Adrenal gland (tissue), 12 donors: Measurements from ENCODE around the gene EIF2AK3. TPM values are rescaled to one million over a fixed set of nuclear protein-coding genes. Genes with fewer than 3 reads are reported as not detected.

Source experiments
- DNase-seq, 7 donors: peaks; one replicate each; pipeline ENCODE4 v3.0.0-alpha.2; 2019 to 2020
- H3K27ac ChIP-seq, 5 donors: fragments of 200-600 bp; sonication (generic) in 4 of 5; 1 replicate in 3 of 5; 2 replicates in 2 of 5; pipeline versions ENCODE4 v1.5.1 to v1.8.0; 2016 to 2020; ENCODE audit warnings: mild to moderate bottlenecking in 1 of 5
- H3K27me3 ChIP-seq: fragments of 200-600 bp; 2 replicates; pipeline ENCODE4 v1.8.0; 2021
- H3K36me3 ChIP-seq, 2 donors: fragments of 200-600 bp; replicated peaks in 1 of 2; 1 replicate in 1 of 2; 2 replicates in 1 of 2; pipeline versions ENCODE4 v1.5.1 to v1.8.0; 2018 to 2022
- H3K4me1 ChIP-seq, 2 donors: fragments of 200-600 bp; replicated peaks in 1 of 2; 1 replicate in 1 of 2; 2 replicates in 1 of 2; pipeline versions ENCODE4 v1.5.1 to v1.8.0; 2018 to 2021
- H3K4me3 ChIP-seq, 4 donors: fragments of 200-600 bp; sonication (generic) in 3 of 4; one replicate each; pipeline ENCODE4 v1.5.1; 2016 to 2018
- H3K9me3 ChIP-seq, 3 donors: fragments of 200-600 bp; sonication (generic) in 1 of 3; replicated peaks in 1 of 3; 1 replicate in 2 of 3; 2 replicates in 1 of 3; pipeline versions ENCODE4 v1.5.1 to v1.8.0; 2016 to 2021
- CTCF ChIP-seq, 6 experiments: fragments of 450-650 bp in 4 of 6; fragments of 200-600 bp in 2 of 6; sonication (generic) in 1 of 6; IDR thresholded peaks; 1 replicate in 5 of 6; 2 replicates in 1 of 6; pipeline versions ENCODE4 v1.5.1 to v1.8.0; 2016 to 2021; ENCODE audit warnings: antibody characterized with exemption in 6 of 6, mild to moderate bottlenecking in 2 of 6, moderate library complexity in 1 of 6
- POLR2A ChIP-seq, 2 donors: fragments of 450-650 bp; IDR thresholded peaks; one replicate each; pipeline ENCODE4 v1.6.1; 2017; ENCODE audit warnings: antibody characterized with exemption in 2 of 2, mild to moderate bottlenecking in 2 of 2, moderate library complexity in 1 of 2
- WGBS, 4 donors: extraction: QIAGEN DNeasy Blood & Tissue Kit in 2 of 4; methylation state at CpG; one replicate each; pipeline versions ENCODE4 v1.1.5 to v1.1.7; 2013 to 2017; 5-methylcytosine and 5-hydroxymethylcytosine counted together
- intact Hi-C, 2 donors: fragments of 100-400 bp; cut with DNase I; formaldehyde crosslinking; loops; one replicate each; pipeline versions ENCODE4 v1.14.1 to v1.15.0; 2022 to 2023
- polyA plus RNA-seq, 3 donors: library from polyadenylated mRNA; stranded (reverse); fragments of 200-250 nt in 2 of 3; fragments of 350-450 nt in 1 of 3; fragmentation: Illumina TruSeq in 1 of 3; extraction: RNeasy Lipid Tissue Mini Kit (QIAGEN cat#74804) in 1 of 3; gene quantifications; one replicate each; pipeline ENCODE4 v1.2.3, GENCODE V29; 2013 to 2014
- total RNA-seq, 9 donors: library from RNA; depleted of rRNA in 4 of 9; stranded (reverse); fragments of >200 nt in 4 of 9; fragments of 120-200 nt in 1 of 9; fragmentation: NEBNext Ultra II Directional in 1 of 9; extraction: Animal tissue kit (Norgen Biotek cat#: 25700) in 1 of 9; gene quantifications; one replicate each; pipeline versions ENCODE4 v1.1.0 to v1.2.4, GENCODE V29; 2013 to 2023
- donor health status: healthy with polysubstance abuse.
- donor health status: Bipolar disorder and iron deficiency.
- donor health status: DM: yes; HTN: yes; CAD: no.
- donor health status: DM: no; HTN: no; CAD: no.
- donor health status: DM: no; HTN: no; CAD: no.
- donor health status: DM: yes; HTN: yes; CAD: no.

The EIF2AK3 gene
- total and polyA plus RNA-seq, 12 donors, result 3.6 to 89.6 (median 21.3) TPM

DNA sequence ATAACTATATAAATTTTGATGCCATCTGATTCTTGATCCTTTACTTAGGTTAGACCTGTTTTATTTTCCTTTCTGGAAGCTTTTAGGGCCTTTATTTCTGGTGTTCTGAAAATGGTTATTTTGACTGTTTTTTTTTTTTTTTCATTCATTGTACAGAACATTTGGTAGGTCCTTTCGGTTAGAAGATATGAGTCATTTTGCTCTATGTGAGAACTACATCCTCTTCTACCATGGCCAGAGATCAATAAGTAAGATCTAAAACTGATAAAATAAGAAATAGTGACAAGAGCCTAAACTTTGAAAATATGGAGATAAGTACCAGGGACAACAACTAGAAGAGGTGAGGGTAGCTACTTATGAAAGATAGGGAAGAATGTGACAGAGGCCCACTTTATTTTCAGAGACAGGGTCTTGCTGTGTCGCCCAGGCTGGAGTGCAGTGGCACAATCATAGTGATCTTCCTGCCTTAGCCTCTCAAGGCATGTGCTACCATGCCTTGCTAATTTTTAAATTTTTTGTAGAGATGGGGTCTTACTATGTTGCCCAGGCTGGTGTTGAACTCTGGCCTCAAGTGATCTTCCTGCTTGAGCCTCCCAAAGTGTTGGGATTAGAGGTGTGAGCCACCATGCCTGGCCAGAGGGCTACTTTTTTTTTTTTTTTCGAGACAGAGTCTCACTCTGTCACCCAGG is 66.5 kb downstream of the EIF2AK3 start:
- no peaks in the 10 kb centered on the region for H3K27me3 ChIP-seq
- no peaks in the 10 kb centered on the region for H3K4me1 ChIP-seq
- intact Hi-C loops, result no loop called here
- H3K9me3 ChIP-seq, result no peaks in the 10 kb centered on the region
- H3K4me3 ChIP-seq, result no peak overlapping the region
- H3K27ac ChIP-seq, result no peak overlapping the region
- TF ChIP-seq CTCF (IDR thresholded peaks at IDR 0.05) (no peak), POLR2A (IDR thresholded peaks at IDR 0.05) (no peak)
- WGBS, 4 donors, result 87 to 98% (median 92%) methylated on average over 3 of the region's 3 CpGs
- peaks cover 0 to 42% of the 10 kb centered on the region in 2 donors for H3K36me3 ChIP-seq
- DNase-seq, result no peak

GRCh38 chr2:88557290-88557689 is 70.0 kb downstream of the EIF2AK3 start:
- peaks cover 0 to 43% of the 10 kb centered on the region in 2 donors for H3K36me3 ChIP-seq
- H3K27me3 ChIP-seq, result no peaks in the 10 kb centered on the region
- H3K4me1 ChIP-seq, result no peaks in the 10 kb centered on the region
- no peak for TF ChIP-seq CTCF (IDR thresholded peaks at IDR 0.05)
- TF ChIP-seq POLR2A (IDR thresholded peaks at IDR 0.05), result no peak
- H3K4me3 ChIP-seq, result no peak overlapping the region
- intact Hi-C loops, result no loop called here
- no peaks in the 10 kb centered on the region for H3K9me3 ChIP-seq
- DNase-seq, result no peak
- no peak overlapping the region for H3K27ac ChIP-seq
- WGBS, 4 donors, result 94 to 98% (median 97%) methylated on average over 1 of the region's 1 CpG

GRCh38 chr2:88556026-88556425 is 71.2 kb downstream of the EIF2AK3 start:
- Histone ChIP-seq H3K36me3 (peaks cover 0 to 34% of the 10 kb centered on the region in 2 donors), H3K9me3 (no peaks in the 10 kb centered on the region), H3K27ac (no peak overlapping the region), H3K4me1 (no peaks in the 10 kb centered on the region), H3K27me3 (no peaks in the 10 kb centered on the region), H3K4me3 (no peak overlapping the region)
- 76 to 83% (median 80%) methylated on average over 7 of the region's 7 CpGs for WGBS, 4 donors
- TF ChIP-seq POLR2A (IDR thresholded peaks at IDR 0.05) (no peak), CTCF (IDR thresholded peaks at IDR 0.05) (no peak)
- peak in 1 of 7 donors; percentile 10 for DNase-seq
- intact Hi-C loops, result no loop called here

- DNase-seq, result no peak
- intact Hi-C loops, result no loop called here
- H3K27ac ChIP-seq, result no peak overlapping the region
- WGBS, 4 donors, result 90 to 93% (median 91%) methylated on average over 5 of the region's 5 CpGs
- peaks cover 0 to 19% of the 10 kb centered on the region in 2 donors for H3K36me3 ChIP-seq
- no peak overlapping the region for H3K4me3 ChIP-seq
- no peaks in the 10 kb centered on the region for H3K9me3 ChIP-seq
- no peaks in the 10 kb centered on the region for H3K4me1 ChIP-seq
- H3K27me3 ChIP-seq, result peaks cover 6% of the 10 kb centered on the region
- no peak for TF ChIP-seq CTCF (IDR thresholded peaks at IDR 0.05)
- TF ChIP-seq POLR2A (IDR thresholded peaks at IDR 0.05), result no peak
Measured at GRCh38 chr2:88554189-88554588, 73.1 kb downstream of the EIF2AK3 start.
